Activated CD4-positive, alpha-beta T cell treated with anti-CD3 and anti-CD28 coated beads, Interleukin-2, amount 10 ng/mL, durations not matched to agents 7 days and 5 days (primary cell): Measurements from ENCODE around the gene ALOX15B. TPM values are rescaled to one million over a fixed set of nuclear protein-coding genes. Genes with fewer than 3 reads are reported as not detected.

Source experiments
- CTCF ChIA-PET: fragments of 350-600 bp; sonication (Branson Sonifier 250); formaldehyde crosslinking; loops from one replicate; lab custom pipeline; 2021; ENCODE audit warnings: antibody characterized with exemption; lab: Charles Lee
- POLR2A ChIA-PET: fragments of 350-600 bp; sonication (Branson Sonifier 250); formaldehyde crosslinking; loops from one replicate; lab custom pipeline; 2021; ENCODE audit warnings: antibody characterized with exemption; lab: Charles Lee
- DNase-seq: peaks from one replicate; pipeline ENCODE4 v3.0.0-alpha.2; 2020
- H3K27ac Mint-ChIP-seq: one replicate; pipeline ENCODE4 v1.8.0; 2021; ENCODE audit warnings: mild to moderate bottlenecking, moderate library complexity, mixed read lengths
- H3K27me3 Mint-ChIP-seq: one replicate; pipeline ENCODE4 v1.8.0; 2021; ENCODE audit warnings: mixed read lengths
- H3K36me3 Mint-ChIP-seq: one replicate; pipeline ENCODE4 v1.8.0; 2021; ENCODE audit warnings: low read depth, mixed read lengths
- H3K4me1 Mint-ChIP-seq: one replicate; pipeline ENCODE4 v1.8.0; 2021; ENCODE audit warnings: mixed read lengths
- H3K4me3 Mint-ChIP-seq: one replicate; pipeline ENCODE4 v1.8.0; 2021; ENCODE audit warnings: mild to moderate bottlenecking, moderate library complexity, mixed read lengths
- H3K9me3 Mint-ChIP-seq: one replicate; pipeline ENCODE4 v1.8.0; 2021; ENCODE audit warnings: mixed read lengths
- total RNA-seq, 2 experiments: library from RNA; stranded (reverse); gene quantifications; one replicate each; pipeline ENCODE4 v1.2.3, GENCODE V29; 2021

ALOX15B gene
- total RNA-seq, 2 experiments from 2014 or later = not detected

GRCh38 chr17:8004899-8005298, 34.0 kb upstream of the ALOX15B start:
- POLR2A ChIA-PET = no interaction called here

DNA sequence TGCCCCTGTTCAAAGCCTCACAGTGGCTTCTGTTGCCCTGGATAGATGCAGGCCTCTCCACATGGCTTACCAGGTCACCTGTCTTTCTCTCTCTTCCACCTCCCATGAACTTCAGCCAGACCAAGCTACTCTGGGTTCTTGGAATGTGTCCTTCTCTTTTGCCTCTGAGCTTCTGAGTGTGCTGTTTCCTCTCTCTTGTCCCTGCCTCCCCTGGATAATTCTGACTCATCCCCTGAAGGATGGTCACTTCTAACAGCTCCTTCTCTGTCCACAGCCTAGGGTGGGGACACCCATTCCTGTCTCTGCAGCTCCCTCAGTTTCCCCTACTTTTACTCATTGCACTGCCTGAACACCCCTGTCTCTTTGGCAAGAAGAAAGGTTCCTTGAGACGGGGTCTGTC, 33.5 kb upstream of the ALOX15B start:
- Mint-ChIP-seq H3K36me3 (no peaks in the 10 kb centered on the region), H3K4me3 (no peak overlapping the region), H3K4me1 (peaks cover 6% of the 10 kb centered on the region), H3K27me3 (peaks cover 37% of the 10 kb centered on the region), H3K27ac (no peak overlapping the region), H3K9me3 (no peaks in the 10 kb centered on the region)
- CTCF ChIA-PET = interaction anchor here (0.9 kb wide), 1 partner anchor 93 kb away, joined by 3 read pairs; no protein-coding TSS in a partner anchor
- POLR2A ChIA-PET = no interaction called here
- DNase-seq = no peak

More at GRCh38 chr17:8004899-8005298, 34.0 kb upstream of the ALOX15B start:
- Mint-ChIP-seq H3K4me3 (no peak overlapping the region), H3K36me3 (no peaks in the 10 kb centered on the region), H3K4me1 (peaks cover 6% of the 10 kb centered on the region), H3K27me3 (peaks cover 40% of the 10 kb centered on the region), H3K27ac (no peak overlapping the region), H3K9me3 (no peaks in the 10 kb centered on the region)
- no peak for DNase-seq
- CTCF ChIA-PET = interaction anchor here (0.9 kb wide), 1 partner anchor 93 kb away, joined by 3 read pairs; no protein-coding TSS in a partner anchor

- DNase-seq = no peak
Measured at GRCh38 chr17:8005967-8006730, 32.7 kb upstream of the ALOX15B start.

GRCh38 chr17:8006836-8007680, 31.8 kb upstream of the ALOX15B start:
- no peaks in the 10 kb centered on the region for H3K9me3 Mint-ChIP-seq
- H3K36me3 Mint-ChIP-seq = no peaks in the 10 kb centered on the region
- H3K27me3 Mint-ChIP-seq = peaks cover 24% of the 10 kb centered on the region
- ChIA-PET POLR2A (no interaction called here), CTCF (interaction anchor here (0.7 to 1.0 kb wide), 2 partner anchors 9 to 36 kb away, joined by 3 read pairs; no protein-coding TSS in a partner anchor)
- H3K4me3 Mint-ChIP-seq = no peak overlapping the region
- peaks cover 3% of the 10 kb centered on the region for H3K4me1 Mint-ChIP-seq
- no peak for DNase-seq
- H3K27ac Mint-ChIP-seq = no peak overlapping the region

More at GRCh38 chr17:8005967-8006730, 32.7 kb upstream of the ALOX15B start:
- Mint-ChIP-seq H3K27ac (no peak overlapping the region), H3K4me3 (no peak overlapping the region), H3K36me3 (no peaks in the 10 kb centered on the region), H3K27me3 (peaks cover 30% of the 10 kb centered on the region), H3K4me1 (peaks cover 6% of the 10 kb centered on the region), H3K9me3 (no peaks in the 10 kb centered on the region)
- ChIA-PET POLR2A (no interaction called here), CTCF (interaction anchor here (0.7 kb wide), 1 partner anchor 35 kb away, joined by 3 read pairs; no protein-coding TSS in a partner anchor)

DNA sequence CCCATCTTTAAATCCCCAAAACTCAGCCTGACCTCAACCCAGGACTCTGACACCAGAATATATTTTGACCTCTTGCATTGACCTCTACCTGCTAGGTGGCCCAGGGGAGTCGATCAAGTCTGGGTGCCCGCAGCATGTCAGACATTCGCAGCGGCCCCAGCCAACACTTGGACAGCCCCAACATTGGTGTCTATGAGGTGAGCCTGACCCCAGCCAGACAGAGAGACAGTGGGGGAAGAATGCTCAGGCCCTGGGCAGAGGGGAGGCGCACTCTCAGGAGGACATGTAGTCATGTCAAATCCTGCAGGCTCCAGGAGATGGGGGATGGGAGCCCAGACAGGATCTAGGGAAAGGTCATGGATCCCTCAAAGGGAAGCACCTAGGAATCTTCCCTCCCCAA, 31.0 kb upstream of the ALOX15B start:
- no peak for DNase-seq

GRCh38 chr17:8012045-8012580, 26.7 kb upstream of the ALOX15B start:
- no peak overlapping the region for H3K4me3 Mint-ChIP-seq
- CTCF ChIA-PET = no interaction called here

More for the DNA sequence above, 31.0 kb upstream of the ALOX15B start:
- Mint-ChIP-seq H3K4me1 (no peaks in the 10 kb centered on the region), H3K27me3 (peaks cover 21% of the 10 kb centered on the region), H3K9me3 (no peaks in the 10 kb centered on the region), H3K36me3 (no peaks in the 10 kb centered on the region), H3K27ac (no peak overlapping the region), H3K4me3 (no peak overlapping the region)
- ChIA-PET CTCF (interaction anchor here (1.0 to 1.4 kb wide), 2 partner anchors 8 to 9 kb away, joined by 3 read pairs; no protein-coding TSS in a partner anchor), POLR2A (no interaction called here)

DNA sequence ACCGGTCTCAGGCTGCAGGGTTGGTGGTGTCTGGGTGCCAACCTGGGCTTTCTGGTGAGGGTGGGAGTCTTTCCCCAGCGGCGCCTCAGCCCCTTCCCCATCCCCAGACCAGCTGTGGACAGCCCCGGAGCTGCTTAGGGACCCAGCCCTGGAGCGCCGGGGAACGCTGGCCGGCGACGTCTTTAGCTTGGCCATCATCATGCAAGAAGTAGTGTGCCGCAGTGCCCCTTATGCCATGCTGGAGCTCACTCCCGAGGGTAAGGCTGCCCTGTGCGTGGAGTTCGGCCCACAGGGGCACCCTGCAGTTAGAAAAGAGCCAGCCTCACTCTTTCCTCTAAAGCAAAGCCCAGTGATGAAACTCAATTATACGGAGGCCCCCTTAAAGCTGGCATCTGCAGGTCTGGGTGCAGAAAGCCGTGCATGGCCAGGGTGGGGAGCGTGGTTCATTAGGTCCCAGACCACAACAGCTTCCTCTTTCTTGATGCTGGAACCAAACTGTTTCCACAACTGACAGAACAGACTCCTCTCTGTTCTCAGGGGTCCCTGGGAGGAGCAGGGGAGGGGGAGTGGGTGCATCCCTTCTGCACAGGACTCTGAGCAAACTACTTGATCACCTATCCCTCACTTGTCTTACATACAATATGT, 25.7 kb upstream of the ALOX15B start:
- DNase-seq = no peak
- no peak overlapping the region for H3K27ac Mint-ChIP-seq
- CTCF ChIA-PET = interaction anchor here (0.6 to 1.0 kb wide), 3 partner anchors 9 to 950 kb away, joined by 3 to 4 read pairs (median 3); no protein-coding TSS in a partner anchor

More at GRCh38 chr17:8012045-8012580, 26.7 kb upstream of the ALOX15B start:
- Mint-ChIP-seq H3K27ac (no peak overlapping the region), H3K4me1 (peaks cover 11% of the 10 kb centered on the region), H3K9me3 (no peaks in the 10 kb centered on the region), H3K36me3 (no peaks in the 10 kb centered on the region), H3K27me3 (peaks cover 16% of the 10 kb centered on the region)
- POLR2A ChIA-PET = no interaction called here
- DNase-seq = no peak

GRCh38 chr17:8013731-8014557, 24.9 kb upstream of the ALOX15B start:
- DNase-seq = no peak
- Mint-ChIP-seq H3K4me1 (peaks cover 11% of the 10 kb centered on the region), H3K9me3 (no peaks in the 10 kb centered on the region), H3K27me3 (peaks cover 14% of the 10 kb centered on the region), H3K27ac (no peak overlapping the region), H3K4me3 (no peak overlapping the region), H3K36me3 (no peaks in the 10 kb centered on the region)
- POLR2A ChIA-PET = no interaction called here
- CTCF ChIA-PET = interaction anchor here (0.6 kb wide), 1 partner anchor 949 kb away, joined by 3 read pairs; no protein-coding TSS in a partner anchor

More for the DNA sequence above, 25.7 kb upstream of the ALOX15B start:
- peaks cover 11% of the 10 kb centered on the region for H3K4me1 Mint-ChIP-seq
- peaks cover 13% of the 10 kb centered on the region for H3K27me3 Mint-ChIP-seq
- no peaks in the 10 kb centered on the region for H3K9me3 Mint-ChIP-seq
- no peaks in the 10 kb centered on the region for H3K36me3 Mint-ChIP-seq
- POLR2A ChIA-PET = interaction anchor here (0.7 kb wide), 1 partner anchor 11 kb away, joined by 6 read pairs; the partner anchor contains the start of gene GUCY2D
- no peak overlapping the region for H3K4me3 Mint-ChIP-seq

GRCh38 chr17:8014558-8014850, 24.4 kb upstream of the ALOX15B start:
- peaks cover 11% of the 10 kb centered on the region for H3K4me1 Mint-ChIP-seq
- H3K36me3 Mint-ChIP-seq = no peaks in the 10 kb centered on the region
- no peak overlapping the region for H3K27ac Mint-ChIP-seq
- peaks cover 18% of the 10 kb centered on the region for H3K27me3 Mint-ChIP-seq
- no peak overlapping the region for H3K4me3 Mint-ChIP-seq
- POLR2A ChIA-PET = no interaction called here
- no peaks in the 10 kb centered on the region for H3K9me3 Mint-ChIP-seq
- CTCF ChIA-PET = interaction anchor here (1.3 kb wide), 1 partner anchor 65 kb away, joined by 3 read pairs; no protein-coding TSS in a partner anchor
- no peak for DNase-seq

GRCh38 chr17:8015236-8015956, 23.5 kb upstream of the ALOX15B start:
- Mint-ChIP-seq H3K36me3 (no peaks in the 10 kb centered on the region), H3K4me1 (peaks cover 11% of the 10 kb centered on the region), H3K27me3 (peaks cover 21% of the 10 kb centered on the region), H3K27ac (no peak overlapping the region), H3K4me3 (no peak overlapping the region), H3K9me3 (no peaks in the 10 kb centered on the region)
- ChIA-PET CTCF (interaction anchor here (1.1 to 3.1 kb wide), 4 partner anchors 11 to 64 kb away, joined by 3 to 12 read pairs (median 5); partner anchors contain the start of gene GUCY2D), POLR2A (no interaction called here)
- DNase-seq = no peak
